Astrocyte (in vitro differentiated cells and primary cell): ENCODE results near the gene GXYLT1.

ENCODE experiments used
- CTCF ChIP-seq: IDR thresholded peaks from 2 replicates; pipeline ENCODE4 v1.5.1; 2011; ENCODE audit warnings: low read depth, mild to moderate bottlenecking, inconsistent platforms, low read length, moderate library complexity; ENCODE audit not compliant: insufficient read depth
- EZH2 ChIP-seq: IDR thresholded peaks from 2 replicates; pipeline ENCODE4 v1.6.1; 2012; ENCODE audit warnings: mild to moderate bottlenecking, low read length, inconsistent platforms; ENCODE audit not compliant: insufficient read depth

DNA sequence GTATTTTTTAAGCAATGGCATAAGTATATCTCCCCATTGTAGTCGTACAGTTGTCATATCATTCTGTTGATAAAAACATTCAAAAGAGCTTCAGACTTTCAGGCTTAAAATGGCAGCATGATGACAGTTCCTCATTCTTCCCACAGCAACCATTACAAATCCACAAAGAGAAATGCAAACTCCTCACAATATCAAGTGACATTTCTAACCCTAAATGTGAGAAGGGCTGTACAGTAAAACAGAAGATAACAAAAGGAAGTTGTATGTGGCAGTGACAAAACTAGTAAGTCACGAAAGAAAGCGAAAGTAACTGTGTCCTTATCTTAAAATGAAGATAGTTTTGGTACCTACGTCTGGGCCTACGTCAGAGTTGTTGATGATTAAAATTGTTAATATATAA is 46.7 kb downstream of the GXYLT1 start:
- TF ChIP-seq EZH2 (no peak), CTCF (no peak)
